T follicular helper cell (primary cell): ENCODE data around the gene HPCA.

Experiments used
- DNase-seq: peaks from one replicate; pipeline ENCODE4 v3.0.0-alpha.2; 2020; ENCODE audit warnings: low read depth
- total RNA-seq, 2 experiments: gene quantifications; one replicate each; lab custom pipeline; 2026; lab: John Stamatoyannopoulos, UW

The HPCA gene
- 0.09 to 0.24 reads per million in 2 experiments for total RNA-seq

DNA sequence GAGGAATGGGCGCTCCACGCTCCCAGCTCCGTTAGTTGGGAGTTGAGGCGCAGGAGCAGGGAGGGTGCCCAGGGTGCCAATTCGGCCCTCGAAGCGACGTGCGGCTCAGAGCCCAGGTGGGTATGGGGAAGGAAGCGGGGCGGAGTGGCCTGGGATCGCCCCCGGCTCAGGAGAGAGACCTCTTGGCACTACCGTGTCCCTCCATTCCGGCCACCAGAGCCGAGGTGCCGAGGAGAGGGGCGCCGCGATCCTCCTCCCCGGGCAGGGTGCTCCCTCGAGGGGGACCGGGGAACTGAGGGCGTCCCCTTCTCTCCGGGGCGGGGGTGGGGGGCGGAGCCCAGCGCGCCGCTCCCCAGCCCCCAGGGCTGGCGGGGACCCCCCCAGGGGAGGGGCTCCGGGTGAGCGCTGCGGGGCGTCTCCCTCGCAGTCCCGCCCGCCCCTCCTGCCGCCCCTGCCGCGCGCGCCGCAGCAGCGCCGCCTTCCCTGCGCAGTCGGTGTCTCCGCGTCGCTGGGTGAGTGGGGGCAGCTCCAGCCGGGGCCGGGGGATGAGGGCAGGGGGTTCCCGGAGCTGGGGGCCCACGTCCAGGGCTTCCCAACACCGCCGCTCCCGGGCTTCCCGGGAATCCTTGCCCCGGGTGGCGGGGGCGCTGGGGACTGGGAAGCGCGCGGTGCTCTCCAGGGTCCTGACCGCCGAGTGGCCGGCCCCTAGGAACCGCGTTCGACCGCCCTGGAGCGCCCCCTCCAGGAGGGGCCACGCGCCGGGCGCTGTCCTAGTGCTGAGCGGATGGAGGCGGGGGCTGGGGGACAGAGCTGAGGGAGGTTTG lies at the start of gene HPCA:
TSS of gene HPCA (plus strand) at position 488 of the 824 bp plus-strand sequence. CDS start 2,408 bp downstream, outside the sequence.
- DNase-seq: no peak

GRCh38 chr1:32848354-32849063 lies 37.8 kb upstream of the HPCA start:
- no peak for DNase-seq

- DNase-seq: no peak
These were observed 30.3 kb upstream of the HPCA start for GRCh38 chr1:32855861-32856617.

GRCh38 chr1:32858136-32858535 lies 28.2 kb upstream of the HPCA start:
- no peak for DNase-seq

DNA sequence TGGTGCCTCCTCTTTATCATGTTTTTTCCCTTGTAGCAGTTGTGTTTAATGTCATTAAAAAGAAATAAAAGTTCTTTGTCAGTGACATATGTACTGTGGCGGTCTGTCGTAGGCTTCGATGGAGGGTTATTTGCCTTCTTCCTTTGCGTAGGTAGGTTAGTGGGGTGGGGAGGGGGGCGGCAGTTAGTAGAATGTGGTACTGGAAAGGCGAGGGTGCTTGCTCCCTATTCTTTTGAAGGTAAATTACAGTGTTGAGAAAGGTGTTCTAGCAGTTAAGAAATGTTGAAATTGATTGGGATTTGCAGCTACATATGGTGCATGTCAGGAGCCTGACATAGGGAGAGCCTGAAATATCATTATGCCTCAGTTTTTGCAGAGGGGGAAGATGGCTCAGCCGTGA lies 27.5 kb upstream of the HPCA start:
- DNase-seq: no peak

GRCh38 chr1:32859915-32860314 lies 26.4 kb upstream of the HPCA start:
- no peak for DNase-seq

GRCh38 chr1:32860566-32860965 lies 25.7 kb upstream of the HPCA start:
- DNase-seq: no peak

- no peak for DNase-seq
These were observed 24.2 kb upstream of the HPCA start for GRCh38 chr1:32861904-32862695.

DNA sequence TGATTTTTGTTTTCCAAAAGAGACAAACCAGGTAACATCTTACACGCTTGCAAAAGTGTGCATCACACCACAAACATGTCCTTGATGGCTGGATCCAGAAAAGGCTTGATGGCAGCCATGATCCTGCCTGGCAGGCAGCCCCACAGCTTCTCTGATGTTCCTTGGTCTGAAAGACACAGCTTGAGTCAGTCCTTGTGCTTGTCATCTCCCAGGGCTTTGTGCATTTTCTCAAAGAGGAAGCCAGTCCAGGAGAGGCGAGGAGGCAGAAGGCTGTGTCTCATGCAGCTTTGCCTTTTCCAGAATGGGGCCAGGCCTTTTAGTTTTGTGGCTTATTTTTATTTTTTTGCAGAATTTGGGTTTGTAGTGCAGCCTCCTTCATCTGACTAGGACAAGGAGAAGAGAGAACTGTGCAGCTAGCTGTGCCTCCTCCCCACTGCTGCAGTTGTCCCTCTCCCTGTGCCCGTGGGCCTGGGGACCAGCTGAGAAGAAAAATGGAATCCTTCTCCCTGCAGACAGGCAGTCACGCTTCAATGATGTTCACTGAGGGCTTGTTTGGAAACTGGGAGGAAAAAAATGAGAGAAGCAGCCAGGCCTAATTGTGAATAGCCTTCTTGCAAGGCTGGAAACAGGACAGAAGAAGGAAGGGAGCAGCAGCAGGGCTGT lies 22.9 kb upstream of the HPCA start:
- no peak for DNase-seq

DNA sequence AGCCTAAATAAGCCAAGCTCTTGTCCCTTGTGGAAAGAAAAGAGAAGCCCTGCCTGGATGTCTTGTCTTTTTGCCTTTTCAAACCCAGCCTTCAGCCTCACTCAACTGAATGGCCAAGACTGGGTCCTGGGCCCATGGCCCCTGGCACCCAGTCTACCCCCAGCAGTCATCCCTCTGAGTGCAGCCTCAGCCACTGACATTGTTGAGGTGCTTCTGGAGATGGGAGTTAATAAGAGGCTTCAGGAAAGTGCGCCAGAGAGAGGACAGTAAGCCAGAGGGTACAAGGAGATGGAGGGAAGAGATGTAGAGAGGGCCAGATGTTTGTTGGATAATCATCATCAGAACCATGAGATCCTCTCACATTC lies 22.4 kb upstream of the HPCA start:
- DNase-seq: no peak

DNA sequence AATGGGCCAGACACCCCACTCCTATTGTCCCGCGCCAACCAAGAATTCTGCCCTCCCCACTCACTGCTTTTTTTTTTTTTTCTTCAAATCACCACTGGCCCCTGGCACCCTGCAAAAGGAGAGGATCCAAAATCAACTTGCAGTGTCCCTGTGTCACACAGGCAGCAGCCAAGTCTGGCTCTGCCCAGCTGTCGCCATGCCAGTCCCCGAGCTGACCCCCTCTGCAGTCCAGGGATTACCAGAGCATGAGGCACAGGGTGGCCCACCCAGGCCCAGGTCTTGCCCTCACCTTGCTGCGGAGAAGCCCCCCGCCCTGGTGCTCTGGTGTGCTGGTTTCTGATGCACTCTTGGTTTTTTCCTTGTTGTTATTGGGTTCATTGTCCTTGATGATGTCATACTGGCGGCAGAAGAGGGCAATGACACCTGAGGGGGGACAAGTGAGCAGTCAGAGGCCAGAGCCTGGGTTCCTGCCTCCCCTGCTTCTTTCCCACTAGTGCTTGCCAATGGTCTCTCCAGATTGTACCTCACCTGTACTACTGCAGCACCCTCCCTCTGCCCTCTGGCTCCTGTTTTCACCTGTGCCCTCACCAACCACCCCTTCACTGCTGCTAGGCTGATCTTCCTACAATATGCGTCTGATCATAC lies 21.8 kb upstream of the HPCA start:
- DNase-seq: no peak

GRCh38 chr1:32865639-32866405 lies 20.5 kb upstream of the HPCA start:
- DNase-seq: no peak

GRCh38 chr1:32867151-32867550 lies 19.1 kb upstream of the HPCA start:
- DNase-seq: no peak

GRCh38 chr1:32867671-32868070 lies 18.6 kb upstream of the HPCA start:
- DNase-seq: no peak

GRCh38 chr1:32868085-32868484 lies 18.2 kb upstream of the HPCA start:
- DNase-seq: no peak

- no peak for DNase-seq
These were observed 17.4 kb upstream of the HPCA start for GRCh38 chr1:32868806-32869455.

GRCh38 chr1:32869923-32870614 lies 16.2 kb upstream of the HPCA start:
- no peak for DNase-seq

- DNase-seq: no peak
These were observed 15.5 kb upstream of the HPCA start, which contains the start of gene FNDC5 for GRCh38 chr1:32870615-32871363. Gene FNDC5 (minus strand): TSS chr1:32870912.
